Stimulated activated CD4-positive, alpha-beta T cell treated with anti-CD3 and anti-CD28 coated beads, Interleukin-15, amount 100 ng/mL, for 24 hours (primary cell): ENCODE measurements around the gene DYRK1B.

Source experiments
- DNase-seq: peaks from one replicate; pipeline ENCODE4 v3.0.0-alpha.2; 2020

The DYRK1B gene

GRCh38 chr19:39807846-39808364, 26.1 kb downstream of the DYRK1B start:
- DNase-seq: no peak

GRCh38 chr19:39805104-39805503, 28.9 kb downstream of the DYRK1B start:
- DNase-seq: no peak

GRCh38 chr19:39802958-39803357, 31.0 kb downstream of the DYRK1B start:
- DNase-seq: no peak

- DNase-seq: no peak
Observed at GRCh38 chr19:39797083-39797482, 36.9 kb downstream of the DYRK1B start.

- DNase-seq: no peak
Observed at GRCh38 chr19:39796000-39796498, 37.9 kb downstream of the DYRK1B start.

GRCh38 chr19:39795001-39795400, 39.0 kb downstream of the DYRK1B start:
- no peak for DNase-seq

- peak; percentile 83 for DNase-seq
Observed at GRCh38 chr19:39792999-39793546, 40.9 kb downstream of the DYRK1B start.

- DNase-seq: no peak
Observed at GRCh38 chr19:39788244-39788643, 45.7 kb downstream of the DYRK1B start.

GRCh38 chr19:39780894-39781293, 53.1 kb downstream of the DYRK1B start:
- DNase-seq: no peak

GRCh38 chr19:39778763-39779162, 55.2 kb downstream of the DYRK1B start, which contains the start of gene LEUTX:
Gene LEUTX (plus strand): TSS chr19:39778854. CDS start chr19:39778921, 67 bp downstream.
- DNase-seq: peak; percentile 13
